ENCODE data around the gene KCNJ9. TPM values are rescaled to one million over a fixed set of nuclear protein-coding genes. Genes with fewer than 3 reads are reported as not detected.

KCNJ9 gene
- total and polyA plus RNA-seq, 2 of the 4 experiments (the other 2 are of a cell fraction), result not detected

- H3K14ac ChIP-seq (replicated peaks; ENCODE audit: low read depth, low read length), result no peak overlapping the region
- H3K4me2 ChIP-seq (ENCODE audit: low read depth, low read length), result no peak overlapping the region
- no peak overlapping the region for H3K23ac ChIP-seq (ENCODE audit: low read depth, low read length)
- DNase-seq (no peak), ATAC-seq (ENCODE audit: low read depth) (no peak)
- H3K36me3 ChIP-seq (ENCODE audit: control insufficient read depth, insufficient read depth, low read length), result no peaks in the 10 kb centered on the region
- no peaks in the 10 kb centered on the region for H4K20me1 ChIP-seq (ENCODE audit: insufficient read depth, low read length)
- no peak overlapping the region for H4K91ac ChIP-seq (ENCODE audit: insufficient read depth, low read depth, low read length)
- no peak overlapping the region for H3K56ac ChIP-seq (ENCODE audit: extremely low read depth, insufficient read depth, low read length)
- H3K18ac ChIP-seq (ENCODE audit: low read depth, low read length), result no peak overlapping the region
- BruUV-seq (replicated peaks), result no TSS peak
- TF ChIP-seq CEBPB (IDR thresholded peaks at IDR 0.05; ENCODE audit: low read depth, low read length), result peak; percentile 39; the same call in 1 of the 2 replicates
- no peak for TF ChIP-seq POLR2A (IDR thresholded peaks at IDR 0.05; ENCODE audit: low read depth, low read length)
- intact Hi-C loops (cut with micrococcal nuclease) (no loop called here), dilution Hi-C loops (cut with HindIII; ENCODE audit: low sequenced_read_pairs, unreplicated experiment) (no loop called here), in situ Hi-C loops (cut with MboI; ENCODE audit: low sequenced_read_pairs) (no loop called here)
- H2BK120ac ChIP-seq (ENCODE audit: low read depth, low read length), result no peak overlapping the region
- no peak overlapping the region for H2AK9ac ChIP-seq (replicated peaks; ENCODE audit: low read depth, low read length, poor library complexity)
- no peaks in the 10 kb centered on the region for H3K79me1 ChIP-seq (ENCODE audit: low read depth in 1 of 2, low read length in 2 of 2)
- ChIA-PET POLR2A (ENCODE audit: unreplicated experiment) (no interaction called here), CTCF (interaction anchor here (1.2 kb wide), 1 partner anchor 18 kb away, joined by 3 read pairs; no protein-coding TSS in a partner anchor)
- no peak overlapping the region for H4K5ac ChIP-seq (ENCODE audit: low read depth, low read length)
- no peak overlapping the region for H2BK15ac ChIP-seq (ENCODE audit: low read depth, low read length)
- no peak overlapping the region for H4K8ac ChIP-seq (ENCODE audit: low read depth in 2 of 2, low read length in 2 of 2)
- H3K9me1 ChIP-seq (ENCODE audit: insufficient read depth, low read length), result no peaks in the 10 kb centered on the region
- H3K4me1 ChIP-seq (ENCODE audit: control insufficient read depth, insufficient read depth, low read length), result no peaks in the 10 kb centered on the region
- H3K4me3 ChIP-seq (ENCODE audit: insufficient read depth, low read depth, low read length), result no peak overlapping the region
- H2AFZ ChIP-seq (replicated peaks; ENCODE audit: low read length, poor library complexity), result no peak overlapping the region
- H3K4ac ChIP-seq (ENCODE audit: low read depth, low read length), result no peak overlapping the region
- no CpG with 5 or more reads among the region's 3 CpGs for WGBS, 2 experiments (ENCODE audit: extremely low coverage in 2 of 2, insufficient read length in 1 of 2)
- H3K9me3 ChIP-seq (ENCODE audit: control insufficient read depth, insufficient read depth, low read length), result no peaks in the 10 kb centered on the region
- H2BK20ac ChIP-seq (ENCODE audit: low read depth, low read length), result no peak overlapping the region
- no peak overlapping the region for H3K27ac ChIP-seq (ENCODE audit: insufficient read depth, low read length)
- H3K27me3 ChIP-seq (ENCODE audit: control insufficient read depth, insufficient read depth, low read length), result peaks cover 69% of the 10 kb centered on the region
- H3K9ac ChIP-seq (ENCODE audit: low read depth, low read length), result no peak overlapping the region
- no peak overlapping the region for H2AK5ac ChIP-seq (ENCODE audit: low read depth, low read length)
- H2BK5ac ChIP-seq (ENCODE audit: low read depth, low read length, poor library complexity, severe bottlenecking), result no peak overlapping the region
Measured at GRCh38 chr1:160064164-160064563, 17.2 kb upstream of the KCNJ9 start.

Measured in IMR-90 (cell line).